SJSA1 (cell line): ENCODE measurements around the gene XPO6. TPM values are rescaled to one million over a fixed set of nuclear protein-coding genes. Genes with fewer than 3 reads are reported as not detected.

Experiments used
- DNase-seq, 2 experiments: peaks; one replicate each; pipeline ENCODE4 v3.0.0-alpha.2; 2015 to 2020; ENCODE audit warnings: low spot score in 2 of 2, low read depth in 1 of 2
- H3K27ac ChIP-seq: fragments of 250-450 bp; sonication (Bioruptor Pico); 2 replicates; pipeline ENCODE4 v1.5.1; 2020; ENCODE audit warnings: mild to moderate bottlenecking, moderate library complexity
- H3K27me3 ChIP-seq: fragments of 250-450 bp; sonication (Bioruptor Pico); replicated peaks from 2 replicates; pipeline ENCODE4 v1.5.1; 2020; ENCODE audit warnings: mild to moderate bottlenecking, moderate library complexity
- H3K36me3 ChIP-seq: fragments of 250-450 bp; sonication (Bioruptor Pico); 2 replicates; pipeline ENCODE4 v1.5.1; 2020; ENCODE audit warnings: mild to moderate bottlenecking
- H3K4me1 ChIP-seq: fragments of 250-450 bp; sonication (Bioruptor Pico); replicated peaks from 2 replicates; pipeline ENCODE4 v1.6.1; 2021; ENCODE audit warnings: mild to moderate bottlenecking
- H3K4me3 ChIP-seq: fragments of 250-450 bp; sonication (Bioruptor Pico); 2 replicates; pipeline ENCODE4 v1.5.1; 2020; ENCODE audit warnings: mild to moderate bottlenecking
- H3K9me3 ChIP-seq: fragments of 250-450 bp; sonication (Bioruptor Pico); replicated peaks from 2 replicates; pipeline ENCODE4 v1.5.1; 2020; ENCODE audit warnings: mild to moderate bottlenecking
- total RNA-seq: library from RNA; depleted of rRNA; stranded (reverse); fragments of >200 nt; shearing (Covaris generic); gene quantifications from 2 replicates; pipeline ENCODE4 v1.2.3, GENCODE V29; 2014

Gene XPO6
- total RNA-seq, 1 experiment from 2014 or later = 164 TPM

- no peak overlapping the region for H3K27ac ChIP-seq
- no peak overlapping the region for H3K4me3 ChIP-seq
Observed at GRCh38 chr16:28087675-28088300, 124.0 kb downstream of the XPO6 start.

GRCh38 chr16:28087140-28087660 lies 124.6 kb downstream of the XPO6 start:
- DNase-seq = no peak
- H3K4me1 ChIP-seq = no peaks in the 10 kb centered on the region
- no peak overlapping the region for H3K4me3 ChIP-seq
- H3K27me3 ChIP-seq = no peaks in the 10 kb centered on the region
- no peaks in the 10 kb centered on the region for H3K36me3 ChIP-seq
- no peak overlapping the region for H3K27ac ChIP-seq
- H3K9me3 ChIP-seq = no peaks in the 10 kb centered on the region

More at GRCh38 chr16:28087675-28088300, 124.0 kb downstream of the XPO6 start:
- DNase-seq = no peak
- Histone ChIP-seq H3K9me3 (no peaks in the 10 kb centered on the region), H3K4me1 (no peaks in the 10 kb centered on the region), H3K27me3 (no peaks in the 10 kb centered on the region), H3K36me3 (no peaks in the 10 kb centered on the region)

- Histone ChIP-seq H3K4me3 (no peak overlapping the region), H3K4me1 (no peaks in the 10 kb centered on the region), H3K27ac (no peak overlapping the region), H3K9me3 (no peaks in the 10 kb centered on the region), H3K36me3 (no peaks in the 10 kb centered on the region), H3K27me3 (no peaks in the 10 kb centered on the region)
- no peak for DNase-seq
Observed at GRCh38 chr16:28086186-28087139, 125.3 kb downstream of the XPO6 start.

- DNase-seq = no peak
- H3K4me3 ChIP-seq = no peak overlapping the region
Observed at GRCh38 chr16:28085389-28086171, 126.2 kb downstream of the XPO6 start.

GRCh38 chr16:28084209-28084608 lies 127.6 kb downstream of the XPO6 start:
- no peak for DNase-seq

More at GRCh38 chr16:28085389-28086171, 126.2 kb downstream of the XPO6 start:
- H3K27me3 ChIP-seq = no peaks in the 10 kb centered on the region
- H3K36me3 ChIP-seq = no peaks in the 10 kb centered on the region
- no peaks in the 10 kb centered on the region for H3K9me3 ChIP-seq
- no peak overlapping the region for H3K27ac ChIP-seq
- H3K4me1 ChIP-seq = no peaks in the 10 kb centered on the region

GRCh38 chr16:28082624-28083023 lies 129.1 kb downstream of the XPO6 start:
- no peak for DNase-seq
- no peak overlapping the region for H3K27ac ChIP-seq

More at GRCh38 chr16:28084209-28084608, 127.6 kb downstream of the XPO6 start:
- H3K27ac ChIP-seq = no peak overlapping the region
- no peaks in the 10 kb centered on the region for H3K36me3 ChIP-seq
- H3K9me3 ChIP-seq = no peaks in the 10 kb centered on the region
- no peaks in the 10 kb centered on the region for H3K27me3 ChIP-seq
- no peaks in the 10 kb centered on the region for H3K4me1 ChIP-seq
- H3K4me3 ChIP-seq = no peak overlapping the region

GRCh38 chr16:28081391-28081968 lies 130.3 kb downstream of the XPO6 start:
- no peak for DNase-seq
- no peak overlapping the region for H3K27ac ChIP-seq
- no peaks in the 10 kb centered on the region for H3K36me3 ChIP-seq
- H3K4me1 ChIP-seq = no peaks in the 10 kb centered on the region
- no peak overlapping the region for H3K4me3 ChIP-seq
- H3K27me3 ChIP-seq = no peaks in the 10 kb centered on the region
- no peaks in the 10 kb centered on the region for H3K9me3 ChIP-seq

More at GRCh38 chr16:28082624-28083023, 129.1 kb downstream of the XPO6 start:
- Histone ChIP-seq H3K4me1 (no peaks in the 10 kb centered on the region), H3K27me3 (no peaks in the 10 kb centered on the region), H3K36me3 (no peaks in the 10 kb centered on the region), H3K9me3 (no peaks in the 10 kb centered on the region), H3K4me3 (no peak overlapping the region)

- DNase-seq = no peak
- Histone ChIP-seq H3K36me3 (no peaks in the 10 kb centered on the region), H3K27ac (no peak overlapping the region), H3K4me1 (no peaks in the 10 kb centered on the region), H3K4me3 (no peak overlapping the region), H3K27me3 (peaks cover 4% of the 10 kb centered on the region; the same call in 1 of the 2 replicates), H3K9me3 (no peaks in the 10 kb centered on the region)
Observed at GRCh38 chr16:28078261-28078660, 133.5 kb downstream of the XPO6 start.

- Histone ChIP-seq H3K9me3 (no peaks in the 10 kb centered on the region), H3K27me3 (peaks cover 26% of the 10 kb centered on the region), H3K27ac (no peak overlapping the region), H3K36me3 (no peaks in the 10 kb centered on the region), H3K4me1 (no peaks in the 10 kb centered on the region), H3K4me3 (no peak overlapping the region)
- no peak for DNase-seq
Observed at GRCh38 chr16:28073836-28074235, 137.9 kb downstream of the XPO6 start.

GRCh38 chr16:28072087-28072486 lies 139.7 kb downstream of the XPO6 start:
- H3K9me3 ChIP-seq = no peaks in the 10 kb centered on the region
- no peak for DNase-seq
- no peaks in the 10 kb centered on the region for H3K36me3 ChIP-seq
- no peak overlapping the region for H3K27ac ChIP-seq
- H3K4me3 ChIP-seq = no peak overlapping the region
- no peaks in the 10 kb centered on the region for H3K4me1 ChIP-seq
- peaks cover 42% of the 10 kb centered on the region for H3K27me3 ChIP-seq

GRCh38 chr16:28069971-28070794 lies 141.6 kb downstream of the XPO6 start:
- no peak overlapping the region for H3K4me3 ChIP-seq
- no peak overlapping the region for H3K27ac ChIP-seq
- H3K27me3 ChIP-seq = peaks cover 57% of the 10 kb centered on the region
- H3K9me3 ChIP-seq = no peaks in the 10 kb centered on the region
- no peaks in the 10 kb centered on the region for H3K36me3 ChIP-seq
- H3K4me1 ChIP-seq = no peaks in the 10 kb centered on the region
- no peak for DNase-seq

GRCh38 chr16:28068976-28069375 lies 142.8 kb downstream of the XPO6 start:
- Histone ChIP-seq H3K9me3 (no peaks in the 10 kb centered on the region), H3K27ac (no peak overlapping the region), H3K4me3 (no peak overlapping the region), H3K36me3 (no peaks in the 10 kb centered on the region), H3K27me3 (peaks cover 63% of the 10 kb centered on the region), H3K4me1 (no peaks in the 10 kb centered on the region)
- no peak for DNase-seq
